A673 (cell line): ENCODE data around the gene OBP2B. TPM values are rescaled to one million over a fixed set of nuclear protein-coding genes. Genes with fewer than 3 reads are reported as not detected.
"Not testable (repeated sequence)": the region's sequence is repeated elsewhere in the genome, so short reads cannot be mapped to it uniquely, and the experiment has no call there.

Source experiments
- BruUV-seq: library from RNA; stranded (reverse); fragments of 400-500 nt; replicated peaks from 2 replicates; lab custom pipeline; 2021; lab: Mats Ljungman, UMichigan
- CTCF ChIA-PET: fragments of 300-600 bp; sonication (Branson Sonifier 250); formaldehyde crosslinking; loops from one replicate; lab custom pipeline; 2022; ENCODE audit warnings: antibody characterized with exemption; lab: Charles Lee
- POLR2A ChIA-PET: fragments of 300-600 bp; sonication (Branson Sonifier 250); formaldehyde crosslinking; loops from one replicate; lab custom pipeline; 2022; ENCODE audit warnings: antibody characterized with exemption; ENCODE audit not compliant: low non-redundant PET; lab: Charles Lee
- DNase-seq: peaks from one replicate; pipeline ENCODE4 v3.0.0-alpha.2; 2015; ENCODE audit warnings: low spot score
- H3K27ac ChIP-seq: fragments of 200-600 bp; sonication (generic); 2 replicates; pipeline ENCODE4 v1.5.1; 2016; ENCODE audit warnings: mixed run types, low read depth, mild to moderate bottlenecking, mixed read lengths, antibody characterized with exemption, low read length; ENCODE audit not compliant: poor library complexity, severe bottlenecking
- H3K27me3 ChIP-seq: fragments of 200-600 bp; sonication (generic); replicated peaks from 2 replicates; pipeline ENCODE4 v1.6.1; 2017; ENCODE audit warnings: mixed run types, low read depth, mild to moderate bottlenecking, mixed read lengths, antibody characterized with exemption, low read length; ENCODE audit not compliant: insufficient read depth, poor library complexity
- H3K36me3 ChIP-seq: fragments of 200-600 bp; sonication (generic); 2 replicates; pipeline ENCODE4 v1.6.1; 2016; ENCODE audit warnings: mixed run types, mild to moderate bottlenecking, mixed read lengths, antibody characterized with exemption, low read length; ENCODE audit not compliant: insufficient read depth, poor library complexity, severe bottlenecking
- H3K4me1 ChIP-seq: fragments of 200-600 bp; sonication (generic); 2 replicates; pipeline ENCODE4 v1.6.1; 2017; ENCODE audit warnings: mixed run types, mild to moderate bottlenecking, mixed read lengths, antibody characterized with exemption, low read length; ENCODE audit not compliant: insufficient read depth, poor library complexity, severe bottlenecking
- H3K4me3 ChIP-seq: fragments of 200-600 bp; sonication (generic); 2 replicates; pipeline ENCODE4 v1.5.1; 2016; ENCODE audit warnings: low read depth, mixed run types, mild to moderate bottlenecking, mixed read lengths, low read length; ENCODE audit not compliant: poor library complexity, severe bottlenecking
- H3K9me3 ChIP-seq: fragments of 200-600 bp; sonication (generic); 2 replicates; pipeline ENCODE4 v1.6.1; 2016; ENCODE audit warnings: mixed run types, low read depth, mild to moderate bottlenecking, mixed read lengths, antibody characterized with exemption, low read length; ENCODE audit not compliant: poor library complexity, severe bottlenecking
- CTCF ChIP-seq: fragments of 300-800, 200-600 bp; sonication (generic); conservative IDR thresholded peaks from 2 replicates; pipeline ENCODE4 v1.5.1; 2017; ENCODE audit warnings: low read depth, mild to moderate bottlenecking, antibody characterized with exemption, low read length, moderate library complexity, mixed read lengths
- EZH2 ChIP-seq: fragments of 200-600 bp; sonication (generic); IDR thresholded peaks from 2 replicates; pipeline ENCODE4 v1.6.1; 2017; ENCODE audit warnings: borderline replicate concordance, low read depth, mild to moderate bottlenecking, mixed read lengths, antibody characterized with exemption, low read length; ENCODE audit not compliant: poor library complexity, severe bottlenecking
- intact Hi-C: fragments of 100-400 bp; cut with micrococcal nuclease; formaldehyde crosslinking; loops from one replicate; pipeline ENCODE4 v1.10.0; 2022; ENCODE audit not compliant: unreplicated experiment
- total RNA-seq: library from RNA; stranded (reverse); gene quantifications from 2 replicates; pipeline ENCODE4 v1.2.3, GENCODE V29; 2021

OBP2B gene
- total RNA-seq, 1 experiment from 2014 or later: not detected

- no peak overlapping the region for H3K27ac ChIP-seq
- no peak overlapping the region for H3K4me3 ChIP-seq
- no peaks in the 10 kb centered on the region for H3K4me1 ChIP-seq
- peaks cover 29% of the 10 kb centered on the region for H3K27me3 ChIP-seq
- BruUV-seq: no TSS peak
- no peaks in the 10 kb centered on the region for H3K36me3 ChIP-seq
- no peak for DNase-seq
- H3K9me3 ChIP-seq: no peaks in the 10 kb centered on the region
- intact Hi-C loops: no loop called here
- ChIA-PET CTCF (no interaction called here), POLR2A (no interaction called here)
- no peak for TF ChIP-seq EZH2
- TF ChIP-seq CTCF: no peak
These were observed 1.4 kb downstream of the OBP2B start for GRCh38 chr9:133207540-133208170.

- intact Hi-C loops: no loop called here
- Histone ChIP-seq H3K4me3 (no peak overlapping the region), H3K27ac (no peak overlapping the region), H3K4me1 (no peaks in the 10 kb centered on the region), H3K9me3 (no peaks in the 10 kb centered on the region), H3K36me3 (no peaks in the 10 kb centered on the region), H3K27me3 (peaks cover 29% of the 10 kb centered on the region)
- TF ChIP-seq EZH2 (no peak), CTCF (no peak)
- POLR2A ChIA-PET: no interaction called here
- no peak for DNase-seq
- BruUV-seq: no TSS peak
- CTCF ChIA-PET: no interaction called here
These were observed 2.0 kb downstream of the OBP2B start for GRCh38 chr9:133207021-133207531.

GRCh38 chr9:133205996-133206931 lies 2.8 kb downstream of the OBP2B start:
- Histone ChIP-seq H3K27ac (no peak overlapping the region), H3K9me3 (no peaks in the 10 kb centered on the region), H3K4me1 (no peaks in the 10 kb centered on the region), H3K27me3 (peaks cover 32% of the 10 kb centered on the region), H3K36me3 (no peaks in the 10 kb centered on the region), H3K4me3 (no peak overlapping the region)
- TF ChIP-seq EZH2 (no peak), CTCF (no peak)
- intact Hi-C loops: no loop called here
- DNase-seq: no peak
- POLR2A ChIA-PET: no interaction called here
- BruUV-seq: no TSS peak
- CTCF ChIA-PET: no interaction called here

- CTCF ChIA-PET, POLR2A ChIA-PET, DNase-seq, BruUV-seq, H3K4me1 ChIP-seq, H3K9me3 ChIP-seq, intact Hi-C loops, H3K36me3 ChIP-seq, H3K27ac ChIP-seq, H3K4me3 ChIP-seq: not testable (repeated sequence)
- H3K27me3 ChIP-seq: peaks cover 33% of the 10 kb centered on the region
These were observed 3.6 kb downstream of the OBP2B start for GRCh38 chr9:133205481-133205887.
